ENCODE data around the gene ODF2.
"Not testable (repeated sequence)": the region's sequence is repeated elsewhere in the genome, so short reads cannot be mapped to it uniquely, and the experiment has no call there.

The ODF2 gene

DNA sequence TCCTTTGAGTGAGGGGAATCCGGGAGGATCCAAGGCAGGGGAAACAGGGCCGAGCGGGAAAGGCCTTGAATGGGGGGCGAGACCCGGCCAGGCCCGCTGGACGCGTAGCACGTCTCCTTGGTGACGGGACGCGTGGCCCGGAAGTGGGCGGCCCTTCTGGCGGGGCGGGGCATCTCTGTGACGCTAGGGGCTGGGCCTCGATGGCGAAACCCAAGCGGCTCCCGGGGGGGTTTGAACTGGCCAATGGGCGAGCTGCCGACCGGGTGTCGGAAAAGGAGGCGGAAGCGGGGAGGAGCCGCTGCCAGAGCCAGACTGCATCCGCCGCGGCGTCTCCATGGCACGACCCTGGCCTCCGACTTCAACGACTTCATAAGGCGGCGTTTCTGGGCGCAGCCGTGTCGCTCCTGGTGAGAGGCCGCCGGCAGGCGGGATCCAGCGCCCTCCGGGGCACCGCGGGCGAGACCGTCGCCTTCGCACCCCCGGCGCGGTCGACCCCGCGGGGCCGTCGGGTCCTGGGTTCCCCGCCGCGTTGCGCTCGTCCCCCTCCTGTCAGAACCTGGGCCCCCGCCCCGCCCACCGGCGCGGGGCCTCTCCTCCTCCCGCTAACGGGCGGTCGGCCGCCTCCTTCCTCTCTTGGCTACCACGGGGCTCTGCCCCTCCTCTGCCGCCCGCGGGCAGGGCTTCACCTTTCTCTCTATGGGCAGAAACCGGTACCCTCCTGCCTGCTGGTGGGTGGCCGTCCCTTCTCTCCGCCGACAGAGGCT, at the start of gene ODF2:
TSS of gene ODF2 (plus strand) at position 158 of the 764 bp plus-strand sequence. CDS start at position 244, 86 bp downstream.
- peak; percentile 94 to 99 (median 99) for DNase-seq

DNA sequence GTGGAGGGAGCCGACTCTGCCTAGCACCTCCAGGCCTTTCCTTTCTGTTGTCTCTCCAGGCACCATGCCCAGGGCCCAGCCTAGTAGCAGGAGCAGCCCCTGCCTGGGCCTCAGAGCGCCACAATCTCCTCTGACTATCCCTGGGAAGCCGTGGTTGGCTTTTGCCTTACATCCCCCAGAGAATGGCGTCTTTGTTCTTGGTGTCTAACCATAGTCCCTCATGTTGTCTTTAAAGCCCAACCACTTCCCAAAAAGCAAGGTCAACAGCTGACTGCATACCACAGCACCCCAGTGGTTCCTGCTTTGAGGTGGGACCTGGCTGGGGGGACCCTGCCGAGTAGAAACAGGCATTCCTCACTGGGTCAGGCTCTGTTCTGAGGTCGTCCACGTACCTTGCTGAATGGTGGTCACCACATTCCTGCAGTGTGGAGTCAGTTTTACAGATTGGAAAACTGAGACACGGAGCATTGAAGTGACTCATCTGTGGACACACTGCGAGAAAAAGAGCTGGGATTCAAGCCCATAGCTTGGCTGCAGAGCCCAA, 48.9 kb upstream of the ODF2 start:
- DNase-seq: no peak

DNA sequence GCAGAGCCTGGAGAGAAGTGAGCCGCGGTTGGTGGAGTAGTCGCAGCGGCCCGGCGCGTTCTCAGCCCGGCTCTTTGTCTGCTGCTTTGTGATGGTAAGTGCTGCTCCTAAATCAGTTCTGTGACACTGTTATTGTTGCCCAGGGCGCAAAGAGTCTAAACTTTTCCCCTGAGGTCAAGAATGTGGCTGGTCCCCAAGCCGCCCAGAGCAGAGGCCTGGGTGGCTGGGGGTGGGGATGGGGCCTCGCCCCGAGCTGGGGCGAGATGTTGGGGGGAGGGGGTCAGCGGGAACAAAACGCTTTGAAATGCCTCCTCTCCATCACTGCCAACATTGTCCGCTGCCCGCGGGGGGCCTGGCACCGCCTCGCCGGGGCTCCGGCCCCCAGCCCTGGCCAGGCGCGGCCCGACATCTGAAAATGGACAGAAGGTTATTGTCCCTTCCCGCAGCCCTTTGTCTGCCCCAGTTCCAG, 46.8 kb upstream of the ODF2 start:
- no peak for DNase-seq

DNA sequence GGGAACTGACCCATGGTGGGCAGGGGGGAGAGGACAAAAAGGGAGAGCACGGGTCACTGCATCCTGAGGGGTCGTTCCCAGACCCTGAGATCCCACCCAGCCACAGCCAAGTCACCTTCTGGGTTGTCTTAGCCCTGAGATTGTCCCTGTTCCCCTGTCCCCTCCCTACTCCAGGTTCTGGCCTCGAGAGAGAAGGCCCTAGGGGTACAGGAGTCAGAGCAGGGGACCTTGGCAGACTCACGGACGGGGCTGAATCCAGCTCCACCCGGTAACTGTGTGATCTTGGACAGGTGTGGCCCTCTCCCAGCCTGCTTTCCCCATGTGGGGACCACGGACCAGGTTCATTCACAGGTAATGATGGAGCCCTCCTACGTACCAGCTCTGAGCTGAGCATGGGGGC, 46.4 kb upstream of the ODF2 start:
- DNase-seq: no peak

DNA sequence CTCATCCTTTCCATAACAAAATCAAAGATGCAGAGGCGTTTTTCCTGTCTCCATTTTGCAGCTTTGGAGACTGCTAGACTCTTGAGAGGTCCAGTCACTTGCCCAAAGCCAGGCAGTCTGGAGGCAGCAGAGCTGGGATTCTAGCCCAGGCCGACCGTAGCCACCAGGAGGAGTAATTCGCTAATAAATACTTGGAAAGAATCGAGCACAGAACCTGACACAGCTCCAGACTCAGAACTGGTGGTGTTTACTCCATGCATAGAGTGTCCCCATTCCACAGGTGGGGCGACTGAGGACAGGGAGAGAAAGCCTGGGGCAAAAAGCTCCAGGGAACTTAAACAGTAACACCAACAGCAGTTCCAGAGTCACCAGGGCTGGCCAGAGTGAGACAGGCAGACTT, 45.8 kb upstream of the ODF2 start:
- DNase-seq: peak in 1 of 3 experiments; percentile 22

DNA sequence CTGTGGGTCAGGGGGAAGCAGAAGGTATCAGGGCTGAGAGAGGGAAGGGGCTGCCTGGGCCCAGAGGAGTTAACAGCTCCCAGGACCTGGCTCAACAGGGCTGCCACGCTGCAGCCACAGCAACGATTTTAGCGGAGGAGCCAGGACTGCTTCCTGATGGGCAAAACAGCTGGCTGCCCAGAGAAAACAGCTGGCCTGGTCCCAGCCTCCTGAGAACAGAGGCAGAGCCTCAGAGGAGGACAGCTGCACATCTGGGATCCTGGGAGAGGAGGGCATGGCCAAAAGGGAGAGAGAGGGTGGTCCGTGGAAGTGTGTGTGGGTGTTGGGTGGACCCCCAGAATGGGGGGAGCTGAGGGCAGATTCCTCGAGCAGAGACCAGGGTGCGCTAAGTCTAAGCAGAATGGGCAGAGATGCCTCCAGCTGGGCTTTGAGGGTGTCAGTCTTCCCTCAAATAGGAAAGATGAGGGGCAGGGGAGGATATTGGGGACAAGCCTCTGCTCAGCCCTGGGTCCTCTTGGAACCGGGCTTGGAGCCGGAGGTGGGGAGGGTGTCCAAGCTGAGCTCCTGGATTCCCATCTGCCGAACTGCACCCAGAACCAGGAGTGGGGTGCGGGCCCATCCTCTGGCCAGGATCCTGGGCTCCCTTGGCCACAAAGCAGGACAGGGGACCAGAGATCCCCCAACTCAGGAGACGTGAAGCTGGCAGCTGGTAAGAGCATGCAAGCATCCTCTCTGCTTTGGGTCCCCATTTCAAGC, 44.3 kb upstream of the ODF2 start:
- peak in 2 of 3 experiments; percentile 31 to 58 for DNase-seq

DNA sequence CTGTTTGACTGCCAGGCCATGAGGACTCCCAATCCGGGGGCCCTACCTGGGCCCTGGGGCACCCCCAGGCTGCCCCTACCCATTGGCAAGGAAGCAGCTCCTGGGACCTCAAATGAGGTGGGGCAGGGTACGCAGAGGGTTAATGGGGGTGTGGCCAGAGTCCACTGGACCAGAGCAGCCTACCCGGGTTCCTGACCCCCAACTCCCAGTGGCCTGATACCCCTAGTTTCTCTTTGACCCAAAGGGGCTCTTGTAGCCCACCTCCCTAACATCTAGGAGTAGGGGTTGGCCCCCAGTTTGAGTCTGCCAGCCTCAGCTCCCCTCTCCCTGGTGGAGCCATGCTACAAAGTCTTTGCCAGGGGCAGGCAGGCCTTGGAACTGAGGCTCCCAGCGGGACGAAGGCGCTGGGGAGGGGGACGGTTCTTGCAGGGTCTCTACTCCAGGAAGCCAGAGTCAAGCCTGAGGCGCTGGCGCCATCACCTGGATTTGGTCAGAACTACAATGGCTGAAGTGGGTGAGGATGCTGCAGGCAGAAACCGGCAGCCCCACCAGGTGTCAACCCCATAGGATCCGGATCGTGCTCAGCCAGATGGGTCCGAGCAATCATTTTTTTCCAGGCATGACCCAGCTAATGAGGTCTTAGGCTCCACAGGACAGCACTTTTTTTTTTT, 43.6 kb upstream of the ODF2 start:
- DNase-seq: peak; percentile 54 to 91 (median 80)

DNA sequence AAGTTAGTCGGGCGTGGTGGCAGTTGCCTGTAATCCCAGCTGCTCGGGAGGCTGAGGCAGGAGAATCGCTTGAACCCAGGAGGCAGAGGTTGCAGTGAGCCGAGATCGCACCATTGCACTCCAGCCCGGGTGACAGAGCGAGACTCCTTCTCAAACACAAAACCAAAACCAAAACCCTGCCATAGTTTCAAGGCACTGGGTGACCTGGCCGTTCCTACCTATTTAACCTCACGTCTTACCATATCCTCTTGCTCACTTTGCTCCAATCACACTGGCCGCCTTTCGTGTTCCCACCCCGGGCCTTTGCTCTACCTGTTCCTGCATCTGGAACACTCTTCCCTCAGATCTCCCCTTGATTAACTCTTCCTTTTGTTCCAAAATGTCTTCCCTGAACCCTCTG, 42.1 kb upstream of the ODF2 start:
- DNase-seq: not testable (repeated sequence)

DNA sequence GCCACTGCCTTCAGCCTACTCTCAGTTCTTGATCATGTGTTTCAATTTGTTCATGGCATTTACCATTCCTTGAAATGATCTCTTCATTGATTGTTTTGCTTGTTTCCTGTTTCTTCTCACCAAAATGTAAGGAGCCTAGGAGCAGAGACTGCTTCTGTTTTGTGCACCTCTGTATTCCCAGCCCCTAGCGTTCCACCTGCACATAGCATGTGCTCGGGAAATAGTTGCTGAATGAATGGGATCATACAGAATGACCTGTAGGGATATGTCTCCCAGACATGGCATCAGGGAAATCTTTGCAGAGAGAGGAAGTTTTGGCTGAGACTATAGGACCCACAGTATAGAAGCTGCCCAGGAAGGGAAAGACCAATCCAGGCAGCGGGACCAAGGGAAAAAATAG, 41.3 kb upstream of the ODF2 start:
- DNase-seq: no peak

DNA sequence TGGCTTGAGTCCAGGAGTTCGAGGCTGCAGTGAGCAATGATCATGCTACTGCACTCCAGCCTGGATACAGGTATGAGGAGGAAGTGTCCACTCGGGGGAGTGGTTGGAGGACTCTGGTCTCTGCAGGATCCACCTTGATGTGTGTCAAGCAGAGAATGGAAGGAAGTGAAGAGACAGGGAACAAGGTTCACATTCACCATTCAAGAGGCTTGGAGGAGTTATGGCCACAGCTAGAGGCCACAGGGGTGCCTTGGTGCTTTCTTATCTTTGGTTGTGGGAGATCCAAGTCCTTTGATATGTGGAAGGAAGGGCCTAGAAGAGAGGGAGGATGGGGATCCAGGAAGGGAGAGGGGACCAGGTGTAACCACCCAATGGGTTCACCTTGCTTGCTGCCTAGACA, 40.5 kb upstream of the ODF2 start:
- DNase-seq: no peak

DNA sequence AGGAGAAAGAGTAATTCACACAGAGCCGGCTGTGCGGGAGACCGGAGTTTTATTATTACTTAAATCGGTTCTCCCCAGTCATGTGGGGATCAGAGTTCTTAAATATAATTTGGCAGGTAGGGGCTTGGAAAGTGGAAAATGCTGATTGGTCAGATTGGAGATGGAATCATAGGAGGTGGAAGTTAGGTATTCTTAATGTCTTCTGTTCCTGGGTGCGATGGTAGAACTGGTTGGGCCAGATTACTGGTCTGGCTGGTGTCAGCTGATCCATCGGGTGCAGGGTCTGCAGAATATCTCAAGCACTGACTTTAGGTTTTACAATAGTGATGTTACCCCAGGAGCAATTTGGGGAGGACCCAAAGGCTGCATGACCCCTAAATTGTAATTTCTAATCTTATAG, 39.8 kb upstream of the ODF2 start:
- peak in 2 of 3 experiments; percentile 44 to 64 for DNase-seq

DNA sequence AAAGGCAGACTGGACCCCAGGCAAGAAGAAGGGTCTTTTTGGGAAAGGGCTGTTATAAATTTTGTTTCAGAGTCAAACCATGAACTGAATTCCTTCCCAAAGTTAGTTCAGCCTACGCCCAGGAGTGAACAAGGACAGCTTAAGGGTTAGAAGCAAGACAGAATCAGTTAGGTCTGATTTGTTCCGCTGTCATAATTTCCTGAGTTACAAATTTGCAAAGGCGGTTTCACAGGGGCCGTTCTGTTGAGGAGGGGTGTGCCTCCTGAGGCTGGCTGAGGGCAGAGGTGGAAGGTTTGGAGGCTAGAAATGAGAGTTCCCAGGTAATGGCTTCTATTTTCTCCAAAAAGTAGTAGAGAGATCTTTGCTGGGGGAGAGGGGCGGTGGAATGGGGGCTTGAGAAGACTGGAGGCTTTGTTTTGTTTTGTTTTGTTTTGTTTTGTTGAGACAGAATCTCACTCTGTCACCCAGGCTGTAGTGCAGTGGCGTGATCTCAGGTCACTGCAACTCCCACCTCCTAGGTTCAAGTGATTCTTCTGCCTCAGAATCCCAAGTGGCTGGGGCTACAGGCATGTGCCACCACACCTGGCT, 39.3 kb upstream of the ODF2 start:
- DNase-seq: no peak

DNA sequence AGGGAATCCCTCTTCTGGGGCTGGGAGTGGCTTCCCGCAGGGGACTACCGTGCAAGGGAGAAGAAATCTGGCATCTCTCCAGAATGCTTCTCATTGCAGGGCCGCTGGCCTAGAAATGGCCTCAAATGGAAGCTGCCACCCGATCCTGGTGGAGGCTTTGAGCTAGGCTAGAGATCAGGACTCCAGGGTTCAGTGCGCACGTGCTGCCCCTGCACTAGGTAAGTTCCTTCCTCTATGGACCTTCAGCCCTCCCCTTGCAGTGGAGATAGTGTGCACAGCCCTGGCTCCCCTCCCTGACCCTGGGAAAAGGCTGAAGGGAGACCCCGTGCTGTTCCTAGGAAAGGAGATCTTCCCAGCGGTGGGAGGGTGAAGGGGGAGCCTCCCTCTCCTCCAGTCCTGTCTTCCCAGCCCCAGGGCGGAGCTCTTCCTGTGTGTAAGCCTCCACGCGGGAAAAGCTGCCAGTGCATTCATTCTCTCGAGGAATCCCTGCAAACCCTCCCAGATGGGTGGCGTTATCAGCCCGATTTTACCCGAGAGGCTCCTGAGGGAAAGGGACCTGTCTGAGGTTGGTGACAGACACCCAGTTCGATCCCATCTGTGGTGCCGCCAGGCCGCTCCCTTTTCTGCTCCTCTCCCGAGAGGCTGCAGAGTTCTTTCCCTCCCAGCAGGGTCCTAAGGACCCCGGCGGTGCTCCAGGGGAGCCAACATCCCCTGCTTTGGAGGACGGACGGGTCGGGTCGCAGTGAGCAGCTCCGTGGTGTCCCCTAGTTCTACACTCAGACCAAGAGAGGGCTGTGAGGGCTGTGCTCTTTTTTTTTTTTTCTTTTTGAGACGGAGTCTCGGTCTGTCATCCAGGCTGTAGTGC, 36.5 kb upstream of the ODF2 start:
- peak; percentile 48 to 77 (median 69) for DNase-seq

DNA sequence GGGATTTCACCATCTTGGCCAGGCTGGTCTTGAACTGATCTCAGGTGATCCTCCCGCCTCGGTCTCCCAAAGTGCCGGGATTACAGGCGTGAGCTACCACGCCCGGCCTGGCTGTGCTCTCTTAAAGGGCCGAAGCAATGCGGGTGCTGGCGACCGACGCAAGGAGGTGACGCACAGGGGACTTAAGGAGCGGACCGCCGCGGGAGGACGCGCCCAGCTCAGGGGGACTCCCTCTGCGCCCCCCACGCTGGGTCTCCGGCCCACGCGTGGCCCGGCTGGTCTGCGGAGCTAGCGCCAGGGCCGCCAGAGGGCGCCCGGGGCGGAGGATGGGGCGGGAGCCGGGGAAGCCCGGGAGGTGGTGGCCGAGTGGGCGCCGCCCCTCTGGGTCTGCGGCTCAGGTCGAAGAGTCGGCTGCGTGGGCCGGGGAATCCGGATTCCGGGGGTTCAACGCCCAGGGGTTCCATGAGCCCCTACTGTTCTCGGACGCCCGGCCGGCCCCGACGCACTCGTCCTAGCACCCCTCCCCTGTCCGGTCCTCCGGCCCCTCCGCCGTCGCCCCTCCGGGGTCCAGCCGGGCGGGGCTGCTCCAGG, 35.7 kb upstream of the ODF2 start:
- peak; percentile 29 to 83 (median 78) for DNase-seq

DNA sequence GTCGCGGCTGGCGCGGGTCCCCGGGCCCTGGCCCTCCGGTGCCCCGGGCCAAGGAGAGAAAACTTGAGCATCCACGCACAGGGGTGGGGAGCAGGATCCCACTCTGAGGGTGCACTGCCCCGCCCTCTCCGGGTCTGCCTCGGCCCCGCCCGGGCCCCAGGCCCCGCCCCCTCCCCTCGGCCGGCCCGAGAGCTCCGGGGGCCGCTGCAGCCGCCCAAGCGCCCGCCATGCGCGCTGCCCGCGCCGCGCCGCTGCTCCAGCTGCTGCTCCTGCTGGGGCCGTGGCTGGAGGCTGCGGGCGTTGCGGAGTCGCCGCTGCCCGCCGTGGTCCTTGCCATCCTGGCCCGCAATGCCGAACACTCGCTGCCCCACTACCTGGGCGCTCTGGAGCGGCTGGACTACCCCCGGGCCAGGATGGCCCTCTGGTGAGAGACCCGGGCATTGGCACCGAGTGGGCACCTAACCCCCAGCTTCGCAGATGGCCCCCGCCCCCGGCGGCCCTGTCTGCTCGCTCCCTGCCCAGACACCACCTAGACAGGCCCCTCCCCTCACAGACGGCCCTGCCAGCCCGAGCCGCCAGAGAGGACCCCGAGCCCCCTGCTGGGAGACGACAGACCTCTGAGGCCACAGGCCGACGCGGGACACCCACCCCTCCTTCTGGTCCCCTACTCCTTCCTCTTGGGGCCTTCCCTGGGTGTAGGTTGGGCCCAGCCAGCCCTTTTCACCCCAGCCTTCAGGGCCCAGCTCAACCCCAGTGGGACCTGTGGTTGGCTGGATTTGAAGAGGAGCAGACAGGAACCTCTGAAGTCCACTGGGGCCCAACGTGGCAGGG, 34.9 kb upstream of the ODF2 start, which contains the start of gene CERCAM:
TSS of gene CERCAM (plus strand) at position 207 of the 831 bp plus-strand sequence. CDS start at position 228, 21 bp downstream.
- DNase-seq: peak in 2 of 3 experiments; percentile 72 to 75

DNA sequence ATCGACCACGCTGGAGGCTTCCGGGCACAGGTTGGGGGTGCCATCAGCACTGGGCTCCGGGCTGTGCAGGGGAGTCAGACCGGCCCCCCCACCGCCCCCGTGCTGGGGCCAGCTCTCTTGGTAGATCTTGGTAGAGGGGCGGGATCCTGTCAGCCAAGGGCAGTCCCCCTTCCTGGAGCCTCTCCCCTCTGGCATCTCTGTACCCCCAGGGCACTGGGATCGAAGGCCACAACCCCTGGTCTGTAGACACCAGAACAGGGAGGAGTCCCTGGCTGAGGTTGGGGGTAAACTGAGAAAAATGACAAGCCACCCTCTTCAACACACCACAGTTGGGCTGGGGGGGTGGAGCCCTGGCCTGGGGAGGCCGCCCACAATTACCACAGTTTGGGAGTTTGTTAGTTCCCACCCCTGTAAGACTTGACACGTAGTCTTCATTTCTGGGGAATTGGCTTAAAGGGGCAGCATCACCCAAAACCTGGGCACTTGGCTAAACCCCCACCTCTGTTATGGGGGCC, 34.3 kb upstream of the ODF2 start:
- DNase-seq: no peak

DNA sequence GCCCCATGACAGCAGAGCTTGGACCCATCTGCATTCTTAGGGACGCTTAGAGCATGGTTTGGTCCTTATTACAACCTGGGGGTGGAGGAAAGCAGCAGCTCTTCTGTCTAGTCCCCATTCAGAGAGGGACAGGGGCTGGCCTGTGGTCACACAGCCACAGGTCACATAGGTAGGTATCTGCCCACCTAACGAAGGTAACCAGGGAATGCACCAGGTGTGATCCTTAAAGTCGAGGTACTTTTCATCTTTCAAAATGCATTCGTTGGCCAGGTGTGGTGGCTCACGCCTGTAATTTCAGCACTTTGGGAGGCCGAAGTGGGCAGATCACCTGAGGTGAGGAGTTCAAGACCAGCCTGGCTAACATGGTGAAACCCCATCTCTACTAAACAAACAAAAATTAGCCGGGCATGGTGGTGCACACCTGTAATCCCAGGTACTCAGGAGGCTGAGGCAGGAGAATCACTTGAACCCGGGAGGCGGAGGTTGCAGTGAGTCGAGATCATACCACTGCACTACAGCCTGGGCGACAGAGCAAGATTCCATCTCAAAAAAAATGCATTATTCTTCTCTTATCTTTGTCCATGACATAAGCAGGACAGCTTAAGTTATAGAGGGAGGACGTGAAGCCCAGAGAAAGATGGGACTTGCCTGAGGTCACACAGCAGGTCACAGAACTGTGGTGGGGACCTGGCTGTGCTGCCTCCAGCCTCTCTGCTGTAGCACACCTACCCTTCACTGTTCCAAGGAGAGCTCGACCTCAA, 33.6 kb upstream of the ODF2 start:
- DNase-seq: not testable (repeated sequence)

DNA sequence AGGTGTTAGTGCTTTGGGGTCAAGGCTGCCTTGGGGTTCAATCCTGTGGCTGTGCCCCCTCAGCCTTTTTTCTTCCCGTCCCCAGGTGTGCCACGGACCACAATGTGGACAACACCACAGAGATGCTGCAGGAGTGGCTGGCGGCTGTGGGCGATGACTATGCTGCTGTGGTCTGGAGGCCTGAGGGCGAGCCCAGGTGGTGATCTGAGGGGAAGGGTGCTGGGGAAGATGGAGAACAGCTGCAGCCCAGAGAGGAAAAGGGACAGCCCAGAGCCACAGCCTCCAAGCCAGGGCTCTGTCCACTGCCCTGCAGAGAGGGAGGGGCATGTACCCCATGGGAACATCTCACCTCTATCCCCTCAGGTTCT, 33.0 kb upstream of the ODF2 start:
- DNase-seq: no peak

DNA sequence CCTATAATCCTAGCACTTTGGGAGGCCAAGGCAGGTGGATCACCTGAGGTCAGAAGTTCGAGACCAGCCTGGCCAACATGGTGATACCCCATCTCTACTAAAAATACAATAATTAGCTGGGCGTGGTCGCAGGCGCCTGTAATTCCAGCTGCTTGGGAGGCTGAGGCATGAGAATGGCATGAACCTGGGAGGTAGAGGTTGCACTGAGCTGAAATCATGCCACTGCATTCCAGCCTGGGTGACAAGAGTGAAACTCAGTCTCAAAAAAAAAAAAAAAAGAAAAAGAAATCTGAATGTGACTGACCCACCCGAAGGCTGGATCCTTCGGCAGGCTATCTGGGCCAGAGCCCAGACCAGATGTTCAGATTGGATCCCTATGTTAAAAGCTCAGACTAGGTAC, 32.5 kb upstream of the ODF2 start:
- DNase-seq: not testable (repeated sequence)

All from NCI-H1417 (cell line).